Hepatocyte (in vitro differentiated cells): Measurements from ENCODE around the gene REL. TPM values are rescaled to one million over a fixed set of nuclear protein-coding genes. Genes with fewer than 3 reads are reported as not detected.

Experiments used
- DNase-seq: peaks from one replicate; pipeline ENCODE4 v3.0.0-alpha.2; 2016; ENCODE audit warnings: low spot score
- H2AFZ ChIP-seq: fragments of 200-600 bp; sonication (generic); 2 replicates; pipeline ENCODE4 v1.6.0; 2016; ENCODE audit warnings: antibody characterized with exemption, mild to moderate bottlenecking
- H3K27ac ChIP-seq: fragments of 200-600 bp; sonication (generic); 2 replicates; pipeline ENCODE4 v1.5.1; 2016; ENCODE audit warnings: mild to moderate bottlenecking
- H3K27me3 ChIP-seq: fragments of 200-600 bp; sonication (generic); 2 replicates; pipeline ENCODE4 v1.6.1; 2016
- H3K36me3 ChIP-seq: fragments of 200-600 bp; sonication (generic); replicated peaks from 2 replicates; pipeline ENCODE4 v1.5.1; 2016; ENCODE audit warnings: low read depth; ENCODE audit not compliant: insufficient read depth
- H3K4me1 ChIP-seq: fragments of 200-600 bp; sonication (generic); 2 replicates; pipeline ENCODE4 v1.5.1; 2016; ENCODE audit warnings: mild to moderate bottlenecking, moderate library complexity; ENCODE audit not compliant: insufficient read depth
- H3K4me2 ChIP-seq: fragments of 200-600 bp; sonication (generic); 2 replicates; pipeline ENCODE4 v1.6.0; 2016
- H3K4me3 ChIP-seq: fragments of 200-600 bp; sonication (generic); 2 replicates; pipeline ENCODE4 v1.5.1; 2016; ENCODE audit warnings: mild to moderate bottlenecking
- H3K79me2 ChIP-seq: fragments of 200-600 bp; sonication (generic); 2 replicates; pipeline ENCODE4 v1.6.0; 2017; ENCODE audit warnings: mild to moderate bottlenecking
- H3K9me2 ChIP-seq: fragments of 200-600 bp; sonication (generic); replicated peaks from 2 replicates; pipeline ENCODE4 v1.6.0; 2017; ENCODE audit warnings: mild to moderate bottlenecking; ENCODE audit not compliant: insufficient read depth
- H3K9me3 ChIP-seq: fragments of 200-600 bp; sonication (generic); 2 replicates; pipeline ENCODE4 v1.5.1; 2016; ENCODE audit warnings: low read depth, mild to moderate bottlenecking
- H4K20me1 ChIP-seq: fragments of 200-600 bp; sonication (generic); 2 replicates; pipeline ENCODE4 v1.6.0; 2016; ENCODE audit warnings: mild to moderate bottlenecking; ENCODE audit not compliant: insufficient read depth, poor library complexity, severe bottlenecking
- EZH2 ChIP-seq: fragments of 200-600 bp; sonication (generic); IDR thresholded peaks from 2 replicates; pipeline ENCODE4 v1.6.1; 2016; ENCODE audit warnings: antibody characterized with exemption, mild to moderate bottlenecking, borderline replicate concordance
- EZH2phosphoT487 ChIP-seq: fragments of 200-600 bp; sonication (generic); IDR thresholded peaks from one replicate; pipeline ENCODE4 v1.6.1; 2018; ENCODE audit warnings: antibody characterized with exemption, mild to moderate bottlenecking, low read depth, moderate library complexity; ENCODE audit not compliant: unreplicated experiment, severe bottlenecking
- WGBS: methylation state at CpG from one replicate; pipeline ENCODE4 v1.1.6; 2016; ENCODE audit warnings: low lambda C conversion rate; ENCODE audit errors: missing lambda C conversion rate; 5-methylcytosine and 5-hydroxymethylcytosine counted together
- polyA plus RNA-seq: library from polyadenylated mRNA; unstranded; fragments of >200 nt; fragmentation: Nextera tagmentation; extraction: Ambion mirVana; gene quantifications from 2 replicates; pipeline ENCODE4 v1.2.1, GENCODE V29; 2016
- total RNA-seq: library from RNA; depleted of rRNA; stranded (reverse); fragments of >200 nt; gene quantifications from 2 replicates; pipeline ENCODE4 v1.2.3, GENCODE V29; 2014
- TF ChIP-seq, protein P1 (sequence below): fragments of 200-600 bp; sonication (generic); IDR thresholded peaks from 2 replicates; pipeline ENCODE4 v1.5.1; 2016; ENCODE audit warnings: antibody characterized with exemption, mild to moderate bottlenecking; ENCODE audit not compliant: poor library complexity

The REL gene
- total and polyA plus RNA-seq, 2 experiments from 2014 or later, result 4.2 to 12.3 TPM

DNA sequence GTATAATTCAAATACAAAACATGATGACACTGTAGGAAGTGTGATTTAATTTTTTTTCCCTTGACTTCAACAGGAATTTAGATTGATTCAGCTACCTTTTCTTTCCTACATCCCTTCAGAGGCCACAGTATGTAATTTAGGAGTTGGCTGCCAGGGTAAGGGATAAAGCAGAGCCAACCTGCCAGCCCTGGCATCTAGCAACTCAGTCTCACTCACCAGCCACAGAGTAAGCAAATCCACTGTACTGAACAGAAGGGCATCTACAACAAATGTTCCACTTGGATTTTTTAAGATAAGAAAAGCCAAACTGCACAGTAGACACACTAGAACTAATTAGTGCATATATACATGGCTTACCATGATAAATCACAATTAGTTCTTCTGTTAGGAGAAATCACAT is 81.8 kb downstream of the REL start:
- DNase-seq, result no peak
- H3K4me1 ChIP-seq, result no peaks in the 10 kb centered on the region
- no peaks in the 10 kb centered on the region for H4K20me1 ChIP-seq
- no peaks in the 10 kb centered on the region for H3K9me3 ChIP-seq
- H2AFZ ChIP-seq, result no peak overlapping the region
- H3K27me3 ChIP-seq, result no peaks in the 10 kb centered on the region
- no peak overlapping the region for H3K27ac ChIP-seq
- no peaks in the 10 kb centered on the region for H3K79me2 ChIP-seq
- no peaks in the 10 kb centered on the region for H3K9me2 ChIP-seq
- H3K4me3 ChIP-seq, result no peak overlapping the region
- no peaks in the 10 kb centered on the region for H3K36me3 ChIP-seq
- TF ChIP-seq, protein P1, sequence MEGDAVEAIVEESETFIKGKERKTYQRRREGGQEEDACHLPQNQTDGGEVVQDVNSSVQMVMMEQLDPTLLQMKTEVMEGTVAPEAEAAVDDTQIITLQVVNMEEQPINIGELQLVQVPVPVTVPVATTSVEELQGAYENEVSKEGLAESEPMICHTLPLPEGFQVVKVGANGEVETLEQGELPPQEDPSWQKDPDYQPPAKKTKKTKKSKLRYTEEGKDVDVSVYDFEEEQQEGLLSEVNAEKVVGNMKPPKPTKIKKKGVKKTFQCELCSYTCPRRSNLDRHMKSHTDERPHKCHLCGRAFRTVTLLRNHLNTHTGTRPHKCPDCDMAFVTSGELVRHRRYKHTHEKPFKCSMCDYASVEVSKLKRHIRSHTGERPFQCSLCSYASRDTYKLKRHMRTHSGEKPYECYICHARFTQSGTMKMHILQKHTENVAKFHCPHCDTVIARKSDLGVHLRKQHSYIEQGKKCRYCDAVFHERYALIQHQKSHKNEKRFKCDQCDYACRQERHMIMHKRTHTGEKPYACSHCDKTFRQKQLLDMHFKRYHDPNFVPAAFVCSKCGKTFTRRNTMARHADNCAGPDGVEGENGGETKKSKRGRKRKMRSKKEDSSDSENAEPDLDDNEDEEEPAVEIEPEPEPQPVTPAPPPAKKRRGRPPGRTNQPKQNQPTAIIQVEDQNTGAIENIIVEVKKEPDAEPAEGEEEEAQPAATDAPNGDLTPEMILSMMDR, result no peak
- TF ChIP-seq EZH2phosphoT487 (no peak), EZH2 (no peak)
- H3K4me2 ChIP-seq, result no peak overlapping the region

DNA sequence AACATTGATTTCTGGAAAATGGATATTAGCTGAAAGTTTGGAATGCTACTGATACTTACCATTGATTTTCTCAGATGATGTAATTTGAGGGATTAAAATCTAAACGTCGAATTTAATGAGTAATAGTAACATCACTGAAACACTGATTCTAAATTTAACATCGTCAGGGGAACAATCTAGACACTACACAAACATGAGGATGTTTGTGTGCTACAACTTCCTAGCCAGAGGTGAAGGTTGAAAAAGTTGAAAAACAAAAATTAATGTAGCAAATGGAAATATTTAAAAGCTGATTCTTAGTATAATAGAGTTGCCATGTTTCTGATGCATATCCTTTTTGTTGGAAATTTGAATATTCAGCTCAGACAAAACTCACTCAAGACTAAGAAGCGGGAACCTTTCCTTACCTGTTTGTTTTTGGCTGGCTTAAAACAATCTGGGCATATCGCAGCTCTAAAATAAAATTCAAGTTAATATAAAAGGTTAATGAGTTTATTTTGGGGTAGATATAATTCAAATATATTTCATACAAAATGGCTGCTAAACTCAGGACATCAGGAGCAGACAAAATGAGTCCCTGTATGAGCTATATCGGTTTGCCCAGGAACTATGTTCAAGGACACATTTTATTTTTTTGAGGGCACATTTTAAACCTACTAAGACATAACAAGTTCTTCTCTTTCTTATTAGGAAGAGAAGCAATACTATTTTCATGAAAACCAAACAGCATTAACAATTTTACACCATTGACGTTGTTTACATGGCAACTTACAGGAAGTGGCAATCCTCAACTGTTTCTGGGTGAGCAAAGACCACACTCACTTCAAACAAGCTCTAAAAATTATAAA is 83.5 kb downstream of the REL start:
- H3K79me2 ChIP-seq, result no peaks in the 10 kb centered on the region
- no peaks in the 10 kb centered on the region for H3K9me2 ChIP-seq
- H3K27me3 ChIP-seq, result no peaks in the 10 kb centered on the region
- H4K20me1 ChIP-seq, result no peaks in the 10 kb centered on the region
- no peaks in the 10 kb centered on the region for H3K4me1 ChIP-seq
- H3K9me3 ChIP-seq, result no peaks in the 10 kb centered on the region
- WGBS, result 90% methylated on average over 7 of the region's 7 CpGs
- H3K4me2 ChIP-seq, result no peak overlapping the region
- no peak overlapping the region for H3K4me3 ChIP-seq
- no peaks in the 10 kb centered on the region for H3K36me3 ChIP-seq
- TF ChIP-seq, protein P1, result no peak
- TF ChIP-seq EZH2phosphoT487 (no peak), EZH2 (no peak)
- H2AFZ ChIP-seq, result no peak overlapping the region
- no peak overlapping the region for H3K27ac ChIP-seq
- no peak for DNase-seq

DNA sequence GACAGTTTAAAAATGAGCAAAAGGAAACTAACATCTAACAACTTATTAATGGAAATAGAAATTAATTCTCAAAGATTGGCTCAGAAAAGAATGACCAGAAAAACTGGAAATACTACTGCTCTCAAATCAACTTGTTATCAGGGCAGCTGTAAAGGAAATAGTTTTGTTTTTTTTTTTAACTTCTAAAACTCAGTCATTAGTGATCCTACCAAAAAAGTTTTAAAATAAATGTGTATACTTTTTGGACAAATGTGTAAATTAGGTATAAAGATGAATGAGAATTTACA is 84.1 kb downstream of the REL start:
- Histone ChIP-seq H3K79me2 (no peaks in the 10 kb centered on the region), H3K9me2 (no peaks in the 10 kb centered on the region), H3K4me2 (no peak overlapping the region), H3K4me1 (no peaks in the 10 kb centered on the region), H3K9me3 (no peaks in the 10 kb centered on the region), H3K4me3 (no peak overlapping the region), H3K27me3 (no peaks in the 10 kb centered on the region), H3K27ac (no peak overlapping the region), H4K20me1 (no peaks in the 10 kb centered on the region), H2AFZ (no peak overlapping the region), H3K36me3 (peaks cover 2% of the 10 kb centered on the region)
- TF ChIP-seq EZH2 (no peak), EZH2phosphoT487 (no peak)
- TF ChIP-seq, protein P1, result no peak
- no peak for DNase-seq
